ENCODE measurements around the gene THAP12. TPM values are rescaled to one million over a fixed set of nuclear protein-coding genes. Genes with fewer than 3 reads are reported as not detected.

THAP12 gene
- total RNA-seq, 1 experiment from 2014 or later: 94.8 TPM

DNA sequence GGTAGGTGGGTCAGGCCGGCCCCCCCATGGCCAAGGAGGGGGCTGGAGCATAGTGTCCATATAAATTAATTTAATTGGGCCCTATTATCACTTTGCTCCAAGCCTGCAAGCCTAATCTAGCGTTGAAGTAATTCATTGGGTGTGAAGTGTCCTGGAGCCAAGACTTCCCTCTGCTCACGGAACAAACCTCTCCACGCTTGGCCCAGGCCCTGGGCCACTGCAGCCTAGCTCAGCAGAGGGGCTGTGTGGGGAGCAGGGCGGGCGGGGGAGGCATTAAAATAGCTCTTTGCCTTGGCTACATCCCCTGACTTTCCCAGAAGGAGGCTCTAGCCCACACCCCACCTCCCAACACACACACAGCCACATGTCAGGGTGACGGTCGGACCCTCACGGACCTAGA lies 73.5 kb downstream of the THAP12 start:
- no peak for DNase-seq (ENCODE audit: low spot score)

DNA sequence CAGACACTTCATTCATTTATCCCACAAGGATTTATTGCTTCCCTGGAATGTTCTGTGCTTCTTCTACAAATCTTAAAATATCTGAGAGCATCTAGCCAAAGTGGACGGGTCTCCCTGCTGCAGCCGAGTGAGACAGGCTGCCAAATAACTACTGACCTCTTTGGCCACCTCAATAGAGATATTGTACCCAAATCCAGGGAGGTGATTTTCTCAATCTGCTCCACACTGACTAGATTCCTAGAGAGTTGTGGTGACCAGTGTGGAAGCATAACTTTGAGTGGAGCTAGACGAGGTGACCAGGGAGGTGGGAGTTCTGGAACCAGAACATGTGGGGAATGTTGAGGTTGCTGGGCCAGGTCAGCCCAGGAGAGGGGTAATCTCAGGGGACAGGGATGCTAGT lies 77.5 kb downstream of the THAP12 start:
- DNase-seq (ENCODE audit: low spot score): no peak

GRCh38 chr11:76302996-76303395 lies 77.9 kb downstream of the THAP12 start:
- DNase-seq (ENCODE audit: low spot score): no peak

Other genes with a start within 250 kb of the THAP12 start
- 0.98 and 2.6 TPM in 2 replicates for gene WNT11, start 174.6 kb downstream of the THAP12 start, total RNA-seq (2014; rRNA removed; shearing (Covaris generic))
- 1.1 and 2.1 TPM in 2 replicates for gene GVQW3, start 191 bp upstream of the THAP12 start, total RNA-seq (2014; rRNA removed; shearing (Covaris generic))
- gene EMSY, start 63.9 kb upstream of the THAP12 start, total RNA-seq (2014; rRNA removed; shearing (Covaris generic)): 17.9 and 29.2 TPM in 2 replicates

All from A172 (cell line).